Suprapubic skin (tissue), 4 donors: Measurements from ENCODE around the gene PPP1R2.

Experiments used
- POLR2A ChIP-seq, 2 donors: fragments of 450-650 bp; IDR thresholded peaks; one replicate each; pipeline ENCODE4 v1.6.1; 2017; ENCODE audit warnings: antibody characterized with exemption in 2 of 2, mild to moderate bottlenecking in 2 of 2, moderate library complexity in 2 of 2
- POLR2AphosphoS5 ChIP-seq, 3 donors: sonication (generic); formaldehyde crosslinking; IDR thresholded peaks; one replicate each; pipeline ENCODE4 v1.6.1; 2017; ENCODE audit warnings: antibody characterized with exemption in 3 of 3
- TF ChIP-seq, protein P1 (sequence below), 2 donors: fragments of 200-600 bp in 1 of 2; fragments of 450-650 bp in 1 of 2; sonication (generic) in 1 of 2; IDR thresholded peaks; one replicate each; pipeline ENCODE4 v1.5.1; 2016 to 2019; ENCODE audit warnings: antibody characterized with exemption in 2 of 2, mild to moderate bottlenecking in 1 of 2, moderate library complexity in 1 of 2

DNA sequence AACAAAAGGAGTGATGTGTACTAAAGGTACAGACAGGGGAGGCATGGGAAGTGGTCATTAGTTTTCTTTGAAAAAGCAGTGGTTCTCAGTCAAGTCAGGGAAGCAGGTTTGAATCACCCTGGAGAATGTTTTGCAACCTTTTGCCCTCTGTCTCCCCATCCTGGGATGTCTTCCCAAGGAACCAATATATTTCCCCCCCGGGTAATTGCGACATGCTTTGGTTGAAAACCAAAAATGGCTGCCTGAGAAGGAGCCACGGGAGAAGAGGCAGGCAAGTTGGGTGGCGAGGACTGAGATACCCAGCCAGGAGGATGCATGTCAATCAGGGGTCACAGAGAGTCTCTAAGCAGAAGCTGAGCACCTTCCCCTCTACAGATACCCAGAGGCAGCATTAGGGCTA lies 20.2 kb upstream of the PPP1R2 start:
- TF ChIP-seq POLR2A (IDR thresholded peaks at IDR 0.05), result no peak
- TF ChIP-seq, protein P1, sequence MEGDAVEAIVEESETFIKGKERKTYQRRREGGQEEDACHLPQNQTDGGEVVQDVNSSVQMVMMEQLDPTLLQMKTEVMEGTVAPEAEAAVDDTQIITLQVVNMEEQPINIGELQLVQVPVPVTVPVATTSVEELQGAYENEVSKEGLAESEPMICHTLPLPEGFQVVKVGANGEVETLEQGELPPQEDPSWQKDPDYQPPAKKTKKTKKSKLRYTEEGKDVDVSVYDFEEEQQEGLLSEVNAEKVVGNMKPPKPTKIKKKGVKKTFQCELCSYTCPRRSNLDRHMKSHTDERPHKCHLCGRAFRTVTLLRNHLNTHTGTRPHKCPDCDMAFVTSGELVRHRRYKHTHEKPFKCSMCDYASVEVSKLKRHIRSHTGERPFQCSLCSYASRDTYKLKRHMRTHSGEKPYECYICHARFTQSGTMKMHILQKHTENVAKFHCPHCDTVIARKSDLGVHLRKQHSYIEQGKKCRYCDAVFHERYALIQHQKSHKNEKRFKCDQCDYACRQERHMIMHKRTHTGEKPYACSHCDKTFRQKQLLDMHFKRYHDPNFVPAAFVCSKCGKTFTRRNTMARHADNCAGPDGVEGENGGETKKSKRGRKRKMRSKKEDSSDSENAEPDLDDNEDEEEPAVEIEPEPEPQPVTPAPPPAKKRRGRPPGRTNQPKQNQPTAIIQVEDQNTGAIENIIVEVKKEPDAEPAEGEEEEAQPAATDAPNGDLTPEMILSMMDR (IDR thresholded peaks at IDR 0.05), result no peak
- TF ChIP-seq POLR2AphosphoS5 (IDR thresholded peaks at IDR 0.05), result no peak
